HEK293 (cell line): ENCODE measurements around the gene NT5DC3.

Source experiments
- CTCF ChIA-PET: fragments of 350-600 bp; formaldehyde crosslinking; extraction: SDS; loops from one replicate; lab custom pipeline; 2021; ENCODE audit warnings: antibody characterized with exemption; lab: Yijun Ruan, JAX
- POLR2A ChIA-PET: fragments of 300-600 bp; formaldehyde crosslinking; extraction: SDS; loops from one replicate; lab custom pipeline; 2020; ENCODE audit warnings: antibody characterized with exemption, inconsistent platforms; lab: Yijun Ruan, JAX
- H3K27ac ChIP-seq: fragments of 200-500 bp; sonication (Bioruptor generic); 2 replicates; pipeline ENCODE4 v1.5.1; 2014; ENCODE audit warnings: low read depth, low read length, control low read depth, inconsistent platforms; ENCODE audit errors: extremely low read depth
- H3K36me3 ChIP-seq, 2 experiments: fragments of 200-500 bp in 1 of 2; sonication (Bioruptor generic) in 1 of 2; 1 replicate in 1 of 2; 2 replicates in 1 of 2; pipeline ENCODE4 v1.5.1; 2014 to 2017; ENCODE audit warnings: inconsistent platforms in 2 of 2, low read length in 2 of 2; ENCODE audit not compliant: control insufficient read depth in 2 of 2, insufficient read depth in 1 of 2
- H3K4me1 ChIP-seq: fragments of 200-500 bp; sonication (Bioruptor generic); 2 replicates; pipeline ENCODE4 v1.5.1; 2014; ENCODE audit warnings: mild to moderate bottlenecking, low read length, inconsistent platforms; ENCODE audit not compliant: control insufficient read depth, insufficient read depth
- H3K4me3 ChIP-seq: 2 replicates; pipeline ENCODE4 v1.5.1; 2011; ENCODE audit warnings: low read depth, mild to moderate bottlenecking, control low read depth, low read length, moderate library complexity
- H3K9me3 ChIP-seq: fragments of 200-500 bp; sonication (Bioruptor generic); 2 replicates; pipeline ENCODE4 v1.5.1; 2014; ENCODE audit warnings: low read depth, low read length, inconsistent platforms; ENCODE audit not compliant: control insufficient read depth, insufficient read depth
- BCL11A ChIP-seq: fragments of 450-650 bp; formaldehyde crosslinking; IDR thresholded peaks from 2 replicates; pipeline ENCODE4 v1.5.1; 2016; ENCODE audit warnings: low read depth, missing biosample characterization, missing genetic modification characterization
- GLI4 ChIP-seq: fragments of 450-650 bp; formaldehyde crosslinking; IDR thresholded peaks from 2 replicates; pipeline ENCODE4 v1.5.1; 2016; ENCODE audit warnings: missing biosample characterization, missing genetic modification characterization
- HOXD13 ChIP-seq: sonication (generic); formaldehyde crosslinking; IDR thresholded peaks from 2 replicates; pipeline ENCODE4 v1.8.0; 2022; ENCODE audit warnings: missing genetic modification reagents, borderline replicate concordance
- IKZF3 ChIP-seq: fragments of 450-650 bp; IDR thresholded peaks from 2 replicates; pipeline ENCODE4 v1.5.0; 2018; ENCODE audit warnings: missing biosample characterization, mild to moderate bottlenecking, missing genetic modification characterization, moderate library complexity
- KLF16 ChIP-seq: fragments of 450-650 bp; formaldehyde crosslinking; IDR thresholded peaks from 2 replicates; pipeline ENCODE4 v1.5.1; 2017; ENCODE audit warnings: missing biosample characterization, missing genetic modification characterization
- PRDM1 ChIP-seq: fragments of 450-650 bp; formaldehyde crosslinking; IDR thresholded peaks from 2 replicates; pipeline ENCODE4; 2016; ENCODE audit warnings: missing biosample characterization, missing genetic modification characterization
- WT1 ChIP-seq: fragments of 450-650 bp; formaldehyde crosslinking; IDR thresholded peaks from 2 replicates; pipeline ENCODE4 v1.5.1; 2016; ENCODE audit warnings: missing biosample characterization, missing genetic modification characterization
- ZFP37 ChIP-seq: fragments of 450-650 bp; formaldehyde crosslinking; IDR thresholded peaks from 2 replicates; pipeline ENCODE4 v1.5.1; 2016; ENCODE audit warnings: missing biosample characterization, missing genetic modification characterization
- ZNF140 ChIP-seq: fragments of 450-650 bp; formaldehyde crosslinking; IDR thresholded peaks from 2 replicates; pipeline ENCODE4 v1.5.1; 2016; ENCODE audit warnings: missing biosample characterization, missing genetic modification characterization
- ZNF211 ChIP-seq: fragments of 450-650 bp; formaldehyde crosslinking; IDR thresholded peaks from 2 replicates; pipeline ENCODE4 v1.5.1; 2016; ENCODE audit warnings: low read depth, missing biosample characterization, missing genetic modification characterization
- ZNF521 ChIP-seq: fragments of 450-650 bp; formaldehyde crosslinking; IDR thresholded peaks from 2 replicates; pipeline ENCODE4 v1.5.1; 2017; ENCODE audit warnings: missing biosample characterization, mild to moderate bottlenecking, missing genetic modification characterization
- ZNF548 ChIP-seq: fragments of 450-650 bp; formaldehyde crosslinking; IDR thresholded peaks from 2 replicates; pipeline ENCODE4 v1.5.1; 2016; ENCODE audit warnings: missing biosample characterization, missing genetic modification characterization
- ZNF555 ChIP-seq: fragments of 450-650 bp; formaldehyde crosslinking; conservative IDR thresholded peaks from 2 replicates; pipeline ENCODE4 v1.5.1; 2017; ENCODE audit warnings: missing biosample characterization, mild to moderate bottlenecking, missing genetic modification characterization, inconsistent platforms
- ZNF558 ChIP-seq: fragments of 450-650 bp; formaldehyde crosslinking; IDR thresholded peaks from 2 replicates; pipeline ENCODE4 v1.5.1; 2016; ENCODE audit warnings: missing biosample characterization, missing genetic modification characterization
- ZNF654 ChIP-seq: fragments of 450-650 bp; formaldehyde crosslinking; IDR thresholded peaks from 2 replicates; pipeline ENCODE4 v1.5.1; 2016; ENCODE audit warnings: low read depth, missing biosample characterization, missing genetic modification characterization
- ZNF660 ChIP-seq: fragments of 450-650 bp; IDR thresholded peaks from 2 replicates; pipeline ENCODE4 v1.5.1; 2018; ENCODE audit warnings: missing biosample characterization, mild to moderate bottlenecking, missing genetic modification characterization
- ZNF670 ChIP-seq: fragments of 450-650 bp; formaldehyde crosslinking; IDR thresholded peaks from 2 replicates; pipeline ENCODE4 v1.5.1; 2016; ENCODE audit warnings: missing biosample characterization, missing genetic modification characterization, low read depth
- ZNF677 ChIP-seq: fragments of 450-650 bp; IDR thresholded peaks from 2 replicates; pipeline ENCODE4 v1.5.0; 2018; ENCODE audit warnings: missing biosample characterization, mild to moderate bottlenecking, missing genetic modification characterization, moderate library complexity
- ZNF707 ChIP-seq: fragments of 450-650 bp; formaldehyde crosslinking; IDR thresholded peaks from 2 replicates; pipeline ENCODE4 v1.5.1; 2016; ENCODE audit warnings: missing biosample characterization, missing genetic modification characterization
- ZNF747 ChIP-seq: fragments of 450-650 bp; formaldehyde crosslinking; IDR thresholded peaks from 2 replicates; pipeline ENCODE4 v1.5.1; 2016; ENCODE audit warnings: missing biosample characterization, missing genetic modification characterization
- TF ChIP-seq, protein P1 (sequence below): fragments of 450-650 bp; formaldehyde crosslinking; IDR thresholded peaks from 2 replicates; pipeline ENCODE4 v1.5.1; 2016; ENCODE audit warnings: missing biosample characterization, missing genetic modification characterization, borderline replicate concordance
- TF ChIP-seq, protein P2 (sequence below): IDR thresholded peaks from 2 replicates; pipeline ENCODE4 v1.6.1; 2011; ENCODE audit warnings: mild to moderate bottlenecking, low read depth, low read length, borderline replicate concordance
- TF ChIP-seq, protein P3 (sequence below): fragments of 450-650 bp; formaldehyde crosslinking; IDR thresholded peaks from 2 replicates; pipeline ENCODE4 v1.5.1; 2016; ENCODE audit warnings: missing biosample characterization, missing genetic modification characterization
- TF ChIP-seq, protein P4 (sequence below): sonication (generic); formaldehyde crosslinking; IDR thresholded peaks from 2 replicates; pipeline ENCODE4 v1.8.1; 2022; ENCODE audit warnings: mild to moderate bottlenecking, moderate library complexity, missing genetic modification reagents

Gene NT5DC3

DNA sequence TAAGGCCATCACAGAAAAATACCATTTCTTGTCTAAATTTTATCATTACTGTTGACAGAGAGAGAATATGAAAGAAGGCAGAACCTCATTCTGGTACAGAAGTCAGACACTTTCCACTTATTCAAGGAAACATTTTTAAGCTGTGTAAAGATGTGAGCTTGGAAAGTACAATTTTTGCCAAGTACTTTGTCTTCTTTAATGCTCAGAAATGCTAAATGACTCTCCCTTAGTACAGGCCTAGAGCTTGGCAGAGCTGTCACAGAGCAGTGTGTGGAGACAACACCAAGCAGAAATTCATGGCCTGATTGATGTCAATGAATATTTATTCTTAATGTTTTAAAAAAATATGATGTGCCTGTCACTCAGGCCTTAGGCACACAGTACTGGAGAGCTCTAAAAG, 20.7 kb downstream of the NT5DC3 start:
- CTCF ChIA-PET = no interaction called here
- Histone ChIP-seq H3K27ac (no peak overlapping the region), H3K9me3 (no peaks in the 10 kb centered on the region), H3K4me3 (no peak overlapping the region), H3K36me3 (peaks cover 0 to 7% of the 10 kb centered on the region in 2 experiments; a peak in 1 of 3 replicates), H3K4me1 (no peaks in the 10 kb centered on the region)
- TF ChIP-seq ZNF555 (no peak), IKZF3 (tag by site-specific recombination) (no peak), ZNF654 (tag by site-specific recombination) (no peak), ZNF670 (tag by site-specific recombination) (no peak), HOXD13 (CRISPR knock-in tag) (no peak), PRDM1 (tag by site-specific recombination) (no peak), ZNF211 (tag by site-specific recombination) (no peak), ZFP37 (tag by site-specific recombination) (no peak), KLF16 (tag by site-specific recombination) (no peak), BCL11A (no peak), WT1 (tag by site-specific recombination) (no peak), GLI4 (tag by site-specific recombination) (no peak), ZNF660 (tag by site-specific recombination) (no peak), ZNF707 (no peak), ZNF677 (tag by site-specific recombination) (no peak)
- TF ChIP-seq, protein P1, sequence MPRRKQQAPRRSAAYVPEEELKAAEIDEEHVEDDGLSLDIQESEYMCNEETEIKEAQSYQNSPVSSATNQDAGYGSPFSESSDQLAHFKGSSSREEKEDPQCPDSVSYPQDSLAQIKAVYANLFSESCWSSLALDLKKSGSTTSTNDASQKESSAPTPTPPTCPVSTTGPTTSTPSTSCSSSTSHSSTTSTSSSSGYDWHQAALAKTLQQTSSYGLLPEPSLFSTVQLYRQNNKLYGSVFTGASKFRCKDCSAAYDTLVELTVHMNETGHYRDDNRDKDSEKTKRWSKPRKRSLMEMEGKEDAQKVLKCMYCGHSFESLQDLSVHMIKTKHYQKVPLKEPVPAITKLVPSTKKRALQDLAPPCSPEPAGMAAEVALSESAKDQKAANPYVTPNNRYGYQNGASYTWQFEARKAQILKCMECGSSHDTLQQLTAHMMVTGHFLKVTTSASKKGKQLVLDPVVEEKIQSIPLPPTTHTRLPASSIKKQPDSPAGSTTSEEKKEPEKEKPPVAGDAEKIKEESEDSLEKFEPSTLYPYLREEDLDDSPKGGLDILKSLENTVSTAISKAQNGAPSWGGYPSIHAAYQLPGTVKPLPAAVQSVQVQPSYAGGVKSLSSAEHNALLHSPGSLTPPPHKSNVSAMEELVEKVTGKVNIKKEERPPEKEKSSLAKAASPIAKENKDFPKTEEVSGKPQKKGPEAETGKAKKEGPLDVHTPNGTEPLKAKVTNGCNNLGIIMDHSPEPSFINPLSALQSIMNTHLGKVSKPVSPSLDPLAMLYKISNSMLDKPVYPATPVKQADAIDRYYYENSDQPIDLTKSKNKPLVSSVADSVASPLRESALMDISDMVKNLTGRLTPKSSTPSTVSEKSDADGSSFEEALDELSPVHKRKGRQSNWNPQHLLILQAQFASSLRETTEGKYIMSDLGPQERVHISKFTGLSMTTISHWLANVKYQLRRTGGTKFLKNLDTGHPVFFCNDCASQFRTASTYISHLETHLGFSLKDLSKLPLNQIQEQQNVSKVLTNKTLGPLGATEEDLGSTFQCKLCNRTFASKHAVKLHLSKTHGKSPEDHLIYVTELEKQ = no peak
- TF ChIP-seq, protein P2, sequence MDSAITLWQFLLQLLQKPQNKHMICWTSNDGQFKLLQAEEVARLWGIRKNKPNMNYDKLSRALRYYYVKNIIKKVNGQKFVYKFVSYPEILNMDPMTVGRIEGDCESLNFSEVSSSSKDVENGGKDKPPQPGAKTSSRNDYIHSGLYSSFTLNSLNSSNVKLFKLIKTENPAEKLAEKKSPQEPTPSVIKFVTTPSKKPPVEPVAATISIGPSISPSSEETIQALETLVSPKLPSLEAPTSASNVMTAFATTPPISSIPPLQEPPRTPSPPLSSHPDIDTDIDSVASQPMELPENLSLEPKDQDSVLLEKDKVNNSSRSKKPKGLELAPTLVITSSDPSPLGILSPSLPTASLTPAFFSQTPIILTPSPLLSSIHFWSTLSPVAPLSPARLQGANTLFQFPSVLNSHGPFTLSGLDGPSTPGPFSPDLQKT = no peak
- TF ChIP-seq, protein P3, sequence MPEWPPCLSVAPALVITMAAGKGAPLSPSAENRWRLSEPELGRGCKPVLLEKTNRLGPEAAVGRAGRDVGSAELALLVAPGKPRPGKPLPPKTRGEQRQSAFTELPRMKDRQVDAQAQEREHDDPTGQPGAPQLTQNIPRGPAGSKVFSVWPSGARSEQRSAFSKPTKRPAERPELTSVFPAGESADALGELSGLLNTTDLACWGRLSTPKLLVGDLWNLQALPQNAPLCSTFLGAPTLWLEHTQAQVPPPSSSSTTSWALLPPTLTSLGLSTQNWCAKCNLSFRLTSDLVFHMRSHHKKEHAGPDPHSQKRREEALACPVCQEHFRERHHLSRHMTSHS = no peak
- TF ChIP-seq, protein P4, sequence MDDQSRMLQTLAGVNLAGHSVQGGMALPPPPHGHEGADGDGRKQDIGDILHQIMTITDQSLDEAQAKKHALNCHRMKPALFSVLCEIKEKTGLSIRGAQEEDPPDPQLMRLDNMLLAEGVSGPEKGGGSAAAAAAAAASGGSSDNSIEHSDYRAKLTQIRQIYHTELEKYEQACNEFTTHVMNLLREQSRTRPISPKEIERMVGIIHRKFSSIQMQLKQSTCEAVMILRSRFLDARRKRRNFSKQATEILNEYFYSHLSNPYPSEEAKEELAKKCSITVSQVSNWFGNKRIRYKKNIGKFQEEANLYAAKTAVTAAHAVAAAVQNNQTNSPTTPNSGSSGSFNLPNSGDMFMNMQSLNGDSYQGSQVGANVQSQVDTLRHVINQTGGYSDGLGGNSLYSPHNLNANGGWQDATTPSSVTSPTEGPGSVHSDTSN (CRISPR knock-in tag) = no peak
- TF ChIP-seq, all 188 proteins: peak for 0
- POLR2A ChIA-PET = no interaction called here

DNA sequence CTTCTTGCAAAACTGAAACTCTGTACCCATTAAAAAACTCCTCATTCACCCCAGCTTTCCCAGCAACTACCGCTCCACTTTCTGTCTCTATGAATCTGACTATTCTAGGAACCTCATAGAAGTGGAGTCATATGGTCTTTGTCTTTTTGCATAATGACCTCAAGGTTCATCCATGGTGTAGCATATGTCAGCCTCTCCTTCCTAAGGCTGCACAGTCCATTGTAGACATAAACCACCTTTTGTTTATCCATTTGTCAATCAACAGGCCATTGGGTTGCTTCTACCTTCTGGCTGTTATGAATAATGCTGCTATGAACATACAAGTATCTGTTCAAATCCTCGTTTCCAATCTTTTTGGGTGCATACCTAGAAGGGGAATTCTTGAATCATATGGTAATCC, 21.1 kb downstream of the NT5DC3 start:
- Histone ChIP-seq H3K4me3 (no peak overlapping the region), H3K27ac (no peak overlapping the region), H3K36me3 (peaks cover 0 to 7% of the 10 kb centered on the region in 2 experiments; a peak in 1 of 3 replicates), H3K9me3 (no peaks in the 10 kb centered on the region), H3K4me1 (no peaks in the 10 kb centered on the region)
- POLR2A ChIA-PET = interaction anchor here (1.3 kb wide), 1 partner anchor 21 kb away, joined by 3 read pairs; the partner anchor contains the start of gene NT5DC3
- TF ChIP-seq ZNF521 (tag by site-specific recombination) (no peak), ZNF558 (tag by site-specific recombination) (no peak), ZNF747 (tag by site-specific recombination) (no peak), ZNF548 (tag by site-specific recombination) (no peak), ZNF140 (tag by site-specific recombination) (no peak)
- CTCF ChIA-PET = interaction anchor here (0.6 to 1.0 kb wide), 2 partner anchors 48 to 447 kb away, joined by 4 to 6 read pairs; no protein-coding TSS in a partner anchor
